Tibial artery (tissue), 4 donors: ENCODE results near the gene DZANK1.
A peak's percentile ranks its signal among the peaks of the same experiment; 100 is the strongest.
"Not testable (repeated sequence)": the region's sequence is repeated elsewhere in the genome, so short reads cannot be mapped to it uniquely, and the experiment has no call there.

Source experiments
- DNase-seq, 2 donors: peaks; one replicate each; pipeline ENCODE4 v3.0.0-alpha.2; 2019
- H3K27ac ChIP-seq, 2 donors: fragments of 200-600 bp; sonication (generic) in 1 of 2; 1 replicate in 1 of 2; 2 replicates in 1 of 2; pipeline ENCODE4 v1.5.1; 2018 to 2019; ENCODE audit warnings: mild to moderate bottlenecking in 1 of 2
- H3K27me3 ChIP-seq, 2 donors: fragments of 200-600 bp; sonication (generic) in 1 of 2; one replicate each; pipeline versions ENCODE4 v1.5.1 to v1.6.0; 2016 to 2019
- H3K36me3 ChIP-seq, 3 donors: fragments of 200-600 bp; sonication (generic) in 2 of 3; one replicate each; pipeline ENCODE4 v1.5.1; 2016 to 2019; ENCODE audit warnings: mild to moderate bottlenecking in 2 of 3
- H3K4me1 ChIP-seq, 4 donors: fragments of 200-600 bp; sonication (generic) in 2 of 4; 1 replicate in 3 of 4; 2 replicates in 1 of 4; pipeline ENCODE4 v1.5.1; 2016 to 2019
- H3K4me3 ChIP-seq, 2 donors: fragments of 200-600 bp; sonication (generic) in 1 of 2; 1 replicate in 1 of 2; 2 replicates in 1 of 2; pipeline ENCODE4 v1.5.1; 2018 to 2019; ENCODE audit warnings: mild to moderate bottlenecking in 2 of 2
- H3K9me3 ChIP-seq, 3 donors: fragments of 200-600 bp; sonication (generic) in 1 of 3; one replicate each; pipeline ENCODE4 v1.5.1; 2016 to 2019
- intact Hi-C: fragments of 100-400 bp; cut with DNase I; formaldehyde crosslinking; loops from one replicate; pipeline ENCODE4 v1.15.0; 2023; ENCODE audit warnings: low total_unique reads
- TF ChIP-seq, protein P1 (sequence below), 2 experiments: fragments of 200-600 bp in 1 of 2; fragments of 450-650 bp in 1 of 2; IDR thresholded peaks; one replicate each; pipeline ENCODE4 v1.5.1; 2017 to 2019; ENCODE audit warnings: antibody characterized with exemption in 2 of 2, mild to moderate bottlenecking in 1 of 2, moderate library complexity in 1 of 2

The DZANK1 gene

DNA sequence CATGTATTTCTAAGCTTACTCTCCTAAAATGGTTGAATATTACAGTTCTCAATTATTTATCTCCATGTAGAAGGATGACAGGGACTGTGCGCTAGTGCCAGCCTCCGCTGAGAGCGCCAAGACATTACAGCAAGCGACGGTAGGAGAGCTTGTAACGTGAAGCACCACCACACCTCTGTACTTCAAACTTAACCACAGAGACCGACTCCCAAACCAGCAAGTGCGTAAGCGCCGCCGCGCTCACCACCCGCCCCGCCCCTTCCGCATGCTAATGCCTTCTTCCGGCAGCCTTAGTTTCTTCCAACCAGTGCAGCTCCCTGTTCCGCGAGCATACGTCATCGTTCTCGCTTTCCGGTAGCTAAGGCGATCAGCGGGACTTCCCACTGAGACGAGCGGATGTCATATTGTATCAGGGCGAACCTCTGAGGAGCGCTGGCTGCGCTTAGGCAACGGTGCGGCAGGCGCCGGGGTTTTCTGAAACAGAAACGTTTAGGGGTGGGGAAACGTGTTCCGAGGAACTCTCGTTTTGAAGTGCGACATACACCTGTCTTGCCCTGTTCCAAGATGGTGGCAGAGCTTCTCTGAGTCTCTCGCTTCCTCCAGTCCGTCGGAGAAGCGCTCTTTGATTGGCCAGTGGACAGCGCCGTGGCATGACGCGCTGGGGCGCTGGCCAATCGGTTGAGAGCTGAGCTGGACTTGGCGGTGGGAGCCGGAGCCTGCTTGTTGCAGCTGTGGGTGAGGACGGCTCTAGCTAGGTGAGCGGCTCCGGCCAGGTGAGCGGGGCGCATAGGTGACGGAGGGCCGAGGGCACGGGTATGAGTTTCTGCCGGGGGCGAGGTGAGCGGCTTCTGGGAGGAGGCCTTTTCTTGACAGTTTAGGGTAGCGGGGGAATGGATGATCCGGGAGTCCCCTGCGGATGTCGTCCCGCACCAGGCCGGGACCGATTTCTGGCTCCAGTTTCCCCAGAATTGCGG, 40.7 kb upstream of the DZANK1 start, which contains the start of gene SEC23B:
Gene SEC23B (plus strand): TSS at position 723 of the 974 bp plus-strand sequence. CDS start 2,896 bp downstream, outside the sequence.
- intact Hi-C loops = loop anchor here (5.0 kb wide), 2 partner anchors 40 to 60 kb away; partner anchors contain the start of genes DZANK1, POLR3F and SMIM26
- peak within 1 kb of the TSS; percentile 63 to 73 for H3K4me3 ChIP-seq
- peaks cover 0 to 16% (median 10%) of the 10 kb centered on the region in 4 donors for H3K4me1 ChIP-seq
- H3K36me3 ChIP-seq = peaks cover under 1 to 12% (median 9%) of the 10 kb centered on the region in 3 donors
- DNase-seq = peak; percentile 96 to 97
- H3K27ac ChIP-seq = peak within 1 kb of the TSS; percentile 92 to 95
- no peaks in the 10 kb centered on the region for H3K27me3 ChIP-seq
- H3K9me3 ChIP-seq = no peaks in the 10 kb centered on the region
- TF ChIP-seq, protein P1, sequence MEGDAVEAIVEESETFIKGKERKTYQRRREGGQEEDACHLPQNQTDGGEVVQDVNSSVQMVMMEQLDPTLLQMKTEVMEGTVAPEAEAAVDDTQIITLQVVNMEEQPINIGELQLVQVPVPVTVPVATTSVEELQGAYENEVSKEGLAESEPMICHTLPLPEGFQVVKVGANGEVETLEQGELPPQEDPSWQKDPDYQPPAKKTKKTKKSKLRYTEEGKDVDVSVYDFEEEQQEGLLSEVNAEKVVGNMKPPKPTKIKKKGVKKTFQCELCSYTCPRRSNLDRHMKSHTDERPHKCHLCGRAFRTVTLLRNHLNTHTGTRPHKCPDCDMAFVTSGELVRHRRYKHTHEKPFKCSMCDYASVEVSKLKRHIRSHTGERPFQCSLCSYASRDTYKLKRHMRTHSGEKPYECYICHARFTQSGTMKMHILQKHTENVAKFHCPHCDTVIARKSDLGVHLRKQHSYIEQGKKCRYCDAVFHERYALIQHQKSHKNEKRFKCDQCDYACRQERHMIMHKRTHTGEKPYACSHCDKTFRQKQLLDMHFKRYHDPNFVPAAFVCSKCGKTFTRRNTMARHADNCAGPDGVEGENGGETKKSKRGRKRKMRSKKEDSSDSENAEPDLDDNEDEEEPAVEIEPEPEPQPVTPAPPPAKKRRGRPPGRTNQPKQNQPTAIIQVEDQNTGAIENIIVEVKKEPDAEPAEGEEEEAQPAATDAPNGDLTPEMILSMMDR (IDR thresholded peaks at IDR 0.05) = peak in 1 of 2 experiments; percentile 11

DNA sequence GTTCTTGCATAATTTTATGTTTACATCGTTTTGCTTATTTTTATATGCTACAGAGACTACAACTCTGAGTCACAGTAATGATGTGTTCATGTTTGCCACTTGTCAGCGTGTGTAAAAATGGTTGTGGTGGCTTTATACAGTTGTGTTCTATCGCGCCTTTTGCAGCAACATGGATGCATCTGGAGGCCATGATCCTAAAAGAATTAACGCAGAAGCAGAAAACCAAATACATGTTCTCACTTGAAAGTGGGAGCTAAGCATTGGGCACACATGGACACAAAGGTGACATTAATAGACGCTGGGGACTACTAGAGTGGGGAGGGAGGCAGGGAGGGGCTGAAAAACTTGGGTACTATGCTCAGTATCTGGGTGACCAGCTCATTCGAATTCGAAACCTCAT, 39.9 kb upstream of the DZANK1 start:
- TF ChIP-seq, protein P1 (IDR thresholded peaks at IDR 0.05) = no peak

DNA sequence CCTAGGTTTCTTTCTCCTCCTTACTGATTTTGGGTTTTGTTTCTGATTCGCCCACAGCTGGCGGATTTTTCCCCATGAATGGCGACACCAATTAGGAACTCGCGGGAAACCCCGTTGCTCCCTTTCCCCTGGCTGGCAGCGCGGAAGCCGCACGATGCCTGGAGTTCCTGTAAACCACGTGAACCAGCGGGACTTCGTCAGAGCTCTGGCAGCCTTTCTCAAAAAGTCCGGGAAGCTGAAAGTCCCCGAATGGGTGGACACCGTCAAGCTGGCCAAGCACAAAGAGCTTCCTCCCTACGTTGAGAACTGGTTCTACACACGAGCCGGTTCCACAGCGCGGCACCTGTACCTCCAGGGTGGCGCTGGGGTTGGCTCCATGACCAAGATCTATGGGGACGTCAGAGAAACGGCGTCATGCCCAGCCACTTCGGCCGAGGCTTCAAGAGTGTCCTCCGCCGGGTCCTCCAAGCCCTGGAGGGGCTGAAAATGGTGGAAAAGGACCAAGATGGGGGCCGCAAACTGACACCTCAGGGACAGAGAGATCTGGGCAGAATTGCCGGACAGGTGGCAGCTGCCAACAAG, 37.7 kb upstream of the DZANK1 start:
- Histone ChIP-seq H3K27me3 (no peaks in the 10 kb centered on the region), H3K4me3 (peak overlapping the region in 1 of 2 donors; percentile 24), H3K9me3 (no peaks in the 10 kb centered on the region), H3K36me3 (no peaks in the 10 kb centered on the region), H3K4me1 (peaks cover 0 to 16% (median 10%) of the 10 kb centered on the region in 4 donors), H3K27ac (no peak overlapping the region)
- intact Hi-C loops = loop anchor here (5.0 kb wide), 2 partner anchors 37 to 63 kb away; partner anchors contain the start of genes DZANK1, POLR3F and SMIM26
- no peak for DNase-seq
- TF ChIP-seq, protein P1 (IDR thresholded peaks at IDR 0.05) = no peak

More for the DNA sequence above, 39.9 kb upstream of the DZANK1 start:
- Histone ChIP-seq H3K9me3 (no peaks in the 10 kb centered on the region), H3K4me1 (peaks cover 0 to 16% (median 10%) of the 10 kb centered on the region in 4 donors), H3K4me3 (peak overlapping the region; percentile 63 to 73), H3K27me3 (no peaks in the 10 kb centered on the region), H3K27ac (peak overlapping the region; percentile 92 to 95), H3K36me3 (peaks cover 0 to 6% (median 2%) of the 10 kb centered on the region in 3 donors)
- intact Hi-C loops = loop anchor here (5.0 kb wide), 2 partner anchors 39 to 61 kb away; partner anchors contain the start of genes DZANK1, POLR3F and SMIM26
- DNase-seq = no peak

DNA sequence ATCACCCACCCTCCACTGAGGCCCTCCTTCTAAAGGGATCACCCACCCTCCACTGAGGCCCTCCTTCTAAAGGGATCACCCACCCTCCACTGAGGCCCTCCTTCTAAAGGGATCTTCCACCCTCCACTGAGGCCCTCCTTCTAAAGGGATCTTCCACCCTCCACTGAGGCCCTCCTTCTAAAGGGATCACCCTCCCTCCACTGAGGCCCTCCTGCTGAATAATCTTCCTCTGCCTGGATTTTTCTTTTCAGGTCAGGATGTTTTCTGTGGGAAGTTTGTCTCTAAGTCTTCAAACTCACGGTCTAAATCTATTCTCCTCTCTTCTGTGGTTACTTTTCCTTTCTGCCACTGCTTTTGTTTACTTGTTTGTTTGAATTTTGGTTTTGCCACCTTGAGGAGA, 34.8 kb upstream of the DZANK1 start:
- H3K4me3 ChIP-seq, H3K27ac ChIP-seq, H3K27me3 ChIP-seq, intact Hi-C loops, DNase-seq, H3K36me3 ChIP-seq, H3K4me1 ChIP-seq, H3K9me3 ChIP-seq: not testable (repeated sequence)

DNA sequence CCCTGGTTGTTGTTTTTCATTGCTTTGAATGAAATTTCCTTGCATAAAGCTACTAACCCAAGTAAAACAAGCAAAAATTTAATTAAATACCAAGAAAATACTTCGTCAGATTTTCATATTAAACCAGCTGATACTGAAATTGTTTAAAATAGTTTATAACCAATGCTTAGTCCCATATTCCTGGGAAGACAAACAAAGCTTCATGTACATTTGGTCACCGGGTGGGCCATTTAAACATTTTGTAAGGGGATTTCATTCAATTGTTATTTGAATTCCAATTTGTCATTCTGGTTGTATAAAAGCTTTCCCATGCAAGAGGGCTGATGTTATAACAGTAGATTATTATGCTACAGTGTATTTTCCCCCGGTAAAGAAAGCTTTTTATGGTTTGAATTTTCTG, 30.8 kb upstream of the DZANK1 start:
- peak overlapping the region; percentile 76 to 82 for H3K27ac ChIP-seq
- H3K9me3 ChIP-seq = no peaks in the 10 kb centered on the region
- peak overlapping the region in 1 of 2 donors; percentile 69 for H3K4me3 ChIP-seq
- TF ChIP-seq, protein P1 (IDR thresholded peaks at IDR 0.05) = no peak
- H3K36me3 ChIP-seq = peaks cover 0 to 13% (median 7%) of the 10 kb centered on the region in 3 donors
- no peak for DNase-seq
- H3K4me1 ChIP-seq = peaks cover 0 to 15% (median 7%) of the 10 kb centered on the region in 4 donors
- intact Hi-C loops = no loop called here
- no peaks in the 10 kb centered on the region for H3K27me3 ChIP-seq
